Measurements from ENCODE around the gene TEP1.

DNA sequence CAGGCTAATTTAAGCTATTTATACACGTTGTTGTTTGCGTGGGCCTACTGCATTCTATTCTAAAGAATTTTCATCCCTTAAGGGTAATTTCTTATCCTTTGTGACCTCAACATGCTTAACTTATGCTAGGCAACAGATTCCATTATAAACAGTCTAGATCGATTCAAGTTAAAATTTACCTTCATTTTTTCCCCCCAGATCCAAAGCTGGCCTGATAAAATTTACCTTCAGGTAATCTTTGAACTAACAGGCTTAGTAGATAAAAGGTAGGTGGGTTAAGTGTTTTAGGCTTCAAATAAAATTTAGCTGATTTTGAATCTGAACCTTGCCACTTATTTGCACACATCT is 79.8 kb downstream of the TEP1 start:
- TF ChIP-seq, protein P1, sequence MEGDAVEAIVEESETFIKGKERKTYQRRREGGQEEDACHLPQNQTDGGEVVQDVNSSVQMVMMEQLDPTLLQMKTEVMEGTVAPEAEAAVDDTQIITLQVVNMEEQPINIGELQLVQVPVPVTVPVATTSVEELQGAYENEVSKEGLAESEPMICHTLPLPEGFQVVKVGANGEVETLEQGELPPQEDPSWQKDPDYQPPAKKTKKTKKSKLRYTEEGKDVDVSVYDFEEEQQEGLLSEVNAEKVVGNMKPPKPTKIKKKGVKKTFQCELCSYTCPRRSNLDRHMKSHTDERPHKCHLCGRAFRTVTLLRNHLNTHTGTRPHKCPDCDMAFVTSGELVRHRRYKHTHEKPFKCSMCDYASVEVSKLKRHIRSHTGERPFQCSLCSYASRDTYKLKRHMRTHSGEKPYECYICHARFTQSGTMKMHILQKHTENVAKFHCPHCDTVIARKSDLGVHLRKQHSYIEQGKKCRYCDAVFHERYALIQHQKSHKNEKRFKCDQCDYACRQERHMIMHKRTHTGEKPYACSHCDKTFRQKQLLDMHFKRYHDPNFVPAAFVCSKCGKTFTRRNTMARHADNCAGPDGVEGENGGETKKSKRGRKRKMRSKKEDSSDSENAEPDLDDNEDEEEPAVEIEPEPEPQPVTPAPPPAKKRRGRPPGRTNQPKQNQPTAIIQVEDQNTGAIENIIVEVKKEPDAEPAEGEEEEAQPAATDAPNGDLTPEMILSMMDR (IDR thresholded peaks at IDR 0.05): no peak
- no peak for TF ChIP-seq ZFX (IDR thresholded peaks at IDR 0.05; ENCODE audit: borderline replicate concordance)
